ENCODE measurements around the gene ATRAID.

Gene ATRAID

DNA sequence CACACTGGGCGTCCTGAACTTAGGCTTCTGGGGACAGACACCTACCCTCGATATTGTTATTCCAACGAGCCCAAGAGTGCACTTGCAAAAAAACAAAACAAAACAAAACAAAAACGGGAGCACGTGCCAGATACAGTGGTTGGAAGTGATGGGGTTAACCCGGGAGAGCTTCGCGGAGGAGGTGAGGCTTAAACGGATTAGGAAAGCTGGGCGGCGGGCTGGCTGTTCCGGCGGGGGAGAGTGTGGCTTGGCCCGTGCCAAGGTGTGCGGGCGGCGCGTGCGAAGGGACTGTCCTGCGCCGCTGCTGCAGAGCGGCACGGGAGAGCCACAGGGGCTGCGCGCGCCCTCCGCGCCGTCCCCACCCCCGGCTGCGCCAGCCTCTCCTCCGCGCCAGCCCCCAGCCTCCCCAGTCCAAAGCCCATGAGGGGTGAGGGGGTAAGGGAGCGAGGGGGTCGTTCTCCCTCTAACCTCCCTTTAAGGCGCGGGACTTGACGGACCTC is 52.5 kb downstream of the ATRAID start:
- Histone ChIP-seq H3K27ac (no peak overlapping the region), H3K9me3 (no peaks in the 10 kb centered on the region), H3K4me1 (ENCODE audit: control insufficient read depth in 1 of 2, insufficient read depth in 1 of 2, low read depth in 1 of 2, low read length in 1 of 2) (peaks cover 20 to 33% of the 10 kb centered on the region in 2 experiments), H3K4me3 (ENCODE audit: low read depth in 1 of 2, low read length in 1 of 2) (peak overlapping the region in 1 of 2 experiments; percentile 24), H3K27me3 (peaks cover 100% of the 10 kb centered on the region), H3K36me3 (no peaks in the 10 kb centered on the region)
- TF ChIP-seq, protein P1, sequence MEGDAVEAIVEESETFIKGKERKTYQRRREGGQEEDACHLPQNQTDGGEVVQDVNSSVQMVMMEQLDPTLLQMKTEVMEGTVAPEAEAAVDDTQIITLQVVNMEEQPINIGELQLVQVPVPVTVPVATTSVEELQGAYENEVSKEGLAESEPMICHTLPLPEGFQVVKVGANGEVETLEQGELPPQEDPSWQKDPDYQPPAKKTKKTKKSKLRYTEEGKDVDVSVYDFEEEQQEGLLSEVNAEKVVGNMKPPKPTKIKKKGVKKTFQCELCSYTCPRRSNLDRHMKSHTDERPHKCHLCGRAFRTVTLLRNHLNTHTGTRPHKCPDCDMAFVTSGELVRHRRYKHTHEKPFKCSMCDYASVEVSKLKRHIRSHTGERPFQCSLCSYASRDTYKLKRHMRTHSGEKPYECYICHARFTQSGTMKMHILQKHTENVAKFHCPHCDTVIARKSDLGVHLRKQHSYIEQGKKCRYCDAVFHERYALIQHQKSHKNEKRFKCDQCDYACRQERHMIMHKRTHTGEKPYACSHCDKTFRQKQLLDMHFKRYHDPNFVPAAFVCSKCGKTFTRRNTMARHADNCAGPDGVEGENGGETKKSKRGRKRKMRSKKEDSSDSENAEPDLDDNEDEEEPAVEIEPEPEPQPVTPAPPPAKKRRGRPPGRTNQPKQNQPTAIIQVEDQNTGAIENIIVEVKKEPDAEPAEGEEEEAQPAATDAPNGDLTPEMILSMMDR (IDR thresholded peaks at IDR 0.05): no peak

DNA sequence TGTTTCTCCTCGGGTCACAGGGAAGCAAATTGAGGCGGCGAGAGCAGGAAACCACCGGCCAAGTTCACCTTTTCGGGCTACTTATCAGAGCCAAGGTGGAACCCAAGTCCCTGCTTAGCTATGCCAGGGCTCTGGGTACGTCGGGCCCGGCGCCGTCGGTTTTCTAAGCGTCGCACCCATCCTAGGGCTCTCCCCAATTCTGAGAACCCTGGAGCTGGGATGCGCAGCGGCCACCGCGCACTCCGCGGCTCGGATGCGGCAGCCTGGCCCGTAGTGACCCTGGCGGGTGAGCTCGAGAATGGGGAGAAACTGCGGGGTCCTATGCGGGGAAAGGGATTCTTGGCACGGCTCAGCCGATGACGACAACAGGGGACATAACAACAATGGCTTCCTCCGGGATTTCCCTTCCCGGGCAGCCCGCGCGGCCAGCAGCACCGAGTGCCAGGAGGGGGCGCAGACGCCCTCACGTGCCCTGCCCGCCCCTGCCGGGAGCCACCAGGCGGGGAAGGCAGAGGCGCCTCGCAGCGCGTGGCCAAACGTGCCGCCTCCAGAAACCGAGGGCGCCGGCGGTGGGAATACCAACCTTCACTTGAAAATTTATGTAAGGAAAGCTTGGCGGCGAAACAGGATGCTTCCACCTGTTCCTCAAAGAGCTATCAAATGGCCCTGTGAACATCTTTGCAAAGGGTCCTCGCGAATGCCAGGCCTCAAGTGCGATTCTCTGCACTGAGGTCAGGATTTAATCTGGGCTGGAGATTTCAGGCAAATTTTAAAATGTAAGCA is 53.1 kb downstream of the ATRAID start:
- H3K9me3 ChIP-seq: no peaks in the 10 kb centered on the region
- no peaks in the 10 kb centered on the region for H3K36me3 ChIP-seq
- peaks cover 20 to 33% of the 10 kb centered on the region in 2 experiments for H3K4me1 ChIP-seq (ENCODE audit: control insufficient read depth in 1 of 2, insufficient read depth in 1 of 2, low read depth in 1 of 2, low read length in 1 of 2)
- peak overlapping the region in 1 of 2 experiments; percentile 24 for H3K4me3 ChIP-seq (ENCODE audit: low read depth in 1 of 2, low read length in 1 of 2)
- TF ChIP-seq, protein P1 (IDR thresholded peaks at IDR 0.05): no peak
- H3K27me3 ChIP-seq: peaks cover 100% of the 10 kb centered on the region
- H3K27ac ChIP-seq: no peak overlapping the region

DNA sequence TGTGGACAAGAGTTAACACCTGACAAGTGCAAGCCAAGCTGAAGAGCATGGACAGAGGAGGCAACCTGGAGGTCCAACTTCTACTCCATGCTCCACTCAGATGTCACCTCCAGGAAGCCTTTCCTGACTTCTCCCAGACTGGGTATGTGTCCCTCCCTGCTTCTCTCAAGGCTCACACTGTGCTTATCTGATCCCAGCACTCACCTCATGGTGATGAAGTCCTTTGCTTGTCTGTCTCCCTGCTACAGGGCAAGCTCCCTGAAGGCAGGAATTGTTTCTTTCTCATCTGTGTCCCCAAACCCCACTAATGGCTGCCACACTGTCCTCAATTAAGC is 53.7 kb downstream of the ATRAID start:
- H3K4me1 ChIP-seq (ENCODE audit: control insufficient read depth in 1 of 2, insufficient read depth in 1 of 2, low read depth in 1 of 2, low read length in 1 of 2): peaks cover 20 to 33% of the 10 kb centered on the region in 2 experiments
- no peaks in the 10 kb centered on the region for H3K9me3 ChIP-seq
- H3K27me3 ChIP-seq: peaks cover 100% of the 10 kb centered on the region
- H3K4me3 ChIP-seq (ENCODE audit: low read depth in 1 of 2, low read length in 1 of 2): no peak overlapping the region
- TF ChIP-seq, protein P1 (IDR thresholded peaks at IDR 0.05): no peak
- H3K36me3 ChIP-seq: no peaks in the 10 kb centered on the region
- H3K27ac ChIP-seq: no peak overlapping the region
